Chondrocyte (in vitro differentiated cells): ENCODE measurements around the gene ANKMY1. TPM values are rescaled to one million over a fixed set of nuclear protein-coding genes. Genes with fewer than 3 reads are reported as not detected.
A peak's percentile ranks its signal among the peaks of the same experiment; 100 is the strongest.

Source experiments
- DNase-seq: peaks from one replicate; pipeline ENCODE4 v3.0.0; 2021; ENCODE audit warnings: mixed read lengths, low spot score
- H3K27ac Mint-ChIP-seq: one replicate; pipeline ENCODE4 v1.8.0; 2021; ENCODE audit warnings: mild to moderate bottlenecking, moderate library complexity, mixed read lengths; ENCODE audit not compliant: unreplicated experiment
- H3K27me3 Mint-ChIP-seq: 2 replicates; pipeline ENCODE4 v1.8.0; 2021; ENCODE audit warnings: low read depth, mixed read lengths
- H3K36me3 Mint-ChIP-seq: 2 replicates; pipeline ENCODE4 v1.8.0; 2021; ENCODE audit warnings: low read depth, mixed read lengths
- H3K4me1 Mint-ChIP-seq: 2 replicates; pipeline ENCODE4 v1.8.0; 2021; ENCODE audit warnings: low read depth, mild to moderate bottlenecking, mixed read lengths
- H3K4me3 Mint-ChIP-seq: one replicate; pipeline ENCODE4 v1.8.0; 2021; ENCODE audit warnings: mild to moderate bottlenecking, moderate library complexity, mixed read lengths; ENCODE audit not compliant: unreplicated experiment
- H3K9me3 Mint-ChIP-seq: 2 replicates; pipeline ENCODE4 v1.8.0; 2021; ENCODE audit warnings: low read depth, mixed read lengths
- total RNA-seq: library from RNA; stranded (reverse); gene quantifications from 3 replicates; pipeline ENCODE4 v1.2.1, GENCODE V29; 2021
- TF ChIP-seq, protein P1 (sequence below): fragments of 200-600 bp; sonication (generic); IDR thresholded peaks from 2 replicates; pipeline ENCODE4 v1.5.0; 2021; ENCODE audit warnings: antibody characterized with exemption, mild to moderate bottlenecking, moderate library complexity

The ANKMY1 gene
- total RNA-seq, 1 donor from 2014 or later, result 10.8 TPM

DNA sequence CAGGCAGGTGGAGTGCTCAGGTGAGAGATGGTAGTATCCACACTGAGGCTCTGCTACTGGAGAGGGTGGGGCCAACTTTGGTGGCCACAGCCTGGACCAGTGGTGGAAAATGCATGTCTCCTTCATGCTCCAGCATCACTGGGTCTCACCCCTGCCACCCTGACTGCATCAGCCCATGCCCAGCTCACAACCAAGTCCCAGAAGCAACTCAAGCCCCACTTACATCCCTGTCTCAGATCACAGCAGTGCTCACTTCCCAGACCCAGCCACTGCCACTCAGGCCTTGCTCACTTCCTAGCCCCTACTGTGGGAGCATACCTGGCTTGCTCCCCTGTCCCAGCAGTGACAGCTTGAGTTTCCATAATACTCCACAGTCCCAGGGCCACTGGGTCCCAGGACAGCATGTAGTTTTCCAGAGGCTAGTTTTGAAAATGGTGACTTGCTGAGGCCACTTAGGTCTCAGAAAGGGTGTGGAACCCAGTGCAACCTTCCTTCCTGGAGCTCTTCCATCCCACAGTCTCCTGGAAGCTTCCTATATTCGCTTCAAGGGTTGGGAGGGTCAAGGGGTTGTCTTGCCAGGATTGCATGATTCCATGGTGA is 63.5 kb downstream of the ANKMY1 start:
- TF ChIP-seq, protein P1, sequence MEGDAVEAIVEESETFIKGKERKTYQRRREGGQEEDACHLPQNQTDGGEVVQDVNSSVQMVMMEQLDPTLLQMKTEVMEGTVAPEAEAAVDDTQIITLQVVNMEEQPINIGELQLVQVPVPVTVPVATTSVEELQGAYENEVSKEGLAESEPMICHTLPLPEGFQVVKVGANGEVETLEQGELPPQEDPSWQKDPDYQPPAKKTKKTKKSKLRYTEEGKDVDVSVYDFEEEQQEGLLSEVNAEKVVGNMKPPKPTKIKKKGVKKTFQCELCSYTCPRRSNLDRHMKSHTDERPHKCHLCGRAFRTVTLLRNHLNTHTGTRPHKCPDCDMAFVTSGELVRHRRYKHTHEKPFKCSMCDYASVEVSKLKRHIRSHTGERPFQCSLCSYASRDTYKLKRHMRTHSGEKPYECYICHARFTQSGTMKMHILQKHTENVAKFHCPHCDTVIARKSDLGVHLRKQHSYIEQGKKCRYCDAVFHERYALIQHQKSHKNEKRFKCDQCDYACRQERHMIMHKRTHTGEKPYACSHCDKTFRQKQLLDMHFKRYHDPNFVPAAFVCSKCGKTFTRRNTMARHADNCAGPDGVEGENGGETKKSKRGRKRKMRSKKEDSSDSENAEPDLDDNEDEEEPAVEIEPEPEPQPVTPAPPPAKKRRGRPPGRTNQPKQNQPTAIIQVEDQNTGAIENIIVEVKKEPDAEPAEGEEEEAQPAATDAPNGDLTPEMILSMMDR, result no peak
- Mint-ChIP-seq H3K27me3 (no peaks in the 10 kb centered on the region), H3K4me1 (no peaks in the 10 kb centered on the region), H3K27ac (no peak overlapping the region), H3K9me3 (peaks cover 37% of the 10 kb centered on the region), H3K4me3 (no peak overlapping the region), H3K36me3 (peaks cover 22% of the 10 kb centered on the region)
- no peak for DNase-seq

DNA sequence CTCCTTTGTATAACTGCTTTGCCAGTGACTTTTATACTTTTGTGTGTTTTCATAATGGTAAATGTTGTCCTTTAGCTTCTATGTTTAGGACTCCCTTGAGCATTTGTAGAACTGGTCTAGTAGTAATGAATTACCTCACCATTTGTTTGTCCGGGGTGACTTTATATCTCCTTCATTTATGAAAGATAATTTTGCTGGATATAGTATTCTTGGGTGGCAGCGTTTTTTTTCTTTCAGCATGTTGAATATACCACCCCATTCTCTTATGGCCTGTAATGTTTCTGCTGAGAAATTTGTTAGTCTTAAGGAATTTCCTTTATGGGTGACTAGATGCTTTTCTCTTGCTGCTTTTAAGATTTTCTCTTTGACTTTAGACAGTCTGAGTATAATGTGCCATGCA is 66.3 kb downstream of the ANKMY1 start:
- Mint-ChIP-seq H3K9me3 (peaks cover 58% of the 10 kb centered on the region), H3K4me3 (no peak overlapping the region), H3K4me1 (no peaks in the 10 kb centered on the region), H3K36me3 (peaks cover 21% of the 10 kb centered on the region), H3K27ac (no peak overlapping the region), H3K27me3 (no peaks in the 10 kb centered on the region)
- TF ChIP-seq, protein P1, result no peak
- DNase-seq, result no peak

DNA sequence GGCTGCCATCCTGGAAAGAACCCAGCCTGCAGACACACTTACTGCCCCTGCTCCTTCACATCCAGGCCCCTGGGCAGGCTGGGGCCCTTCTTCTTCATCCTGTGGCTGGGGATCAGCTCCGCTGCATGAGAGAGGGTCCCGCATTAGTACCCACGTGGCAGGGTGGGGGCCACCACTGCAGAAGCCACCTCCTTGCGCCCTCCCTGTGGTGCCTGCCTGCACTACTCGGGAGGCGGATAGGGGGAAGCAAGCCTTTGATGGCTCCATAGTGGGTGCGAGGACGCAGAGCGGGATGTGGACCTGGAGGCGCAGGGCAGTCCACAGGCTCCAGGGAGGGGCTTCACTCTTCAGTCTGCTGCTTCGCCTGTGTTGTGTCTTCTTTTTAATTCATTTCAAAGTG is 75.6 kb downstream of the ANKMY1 start:
- TF ChIP-seq, protein P1, result no peak

DNA sequence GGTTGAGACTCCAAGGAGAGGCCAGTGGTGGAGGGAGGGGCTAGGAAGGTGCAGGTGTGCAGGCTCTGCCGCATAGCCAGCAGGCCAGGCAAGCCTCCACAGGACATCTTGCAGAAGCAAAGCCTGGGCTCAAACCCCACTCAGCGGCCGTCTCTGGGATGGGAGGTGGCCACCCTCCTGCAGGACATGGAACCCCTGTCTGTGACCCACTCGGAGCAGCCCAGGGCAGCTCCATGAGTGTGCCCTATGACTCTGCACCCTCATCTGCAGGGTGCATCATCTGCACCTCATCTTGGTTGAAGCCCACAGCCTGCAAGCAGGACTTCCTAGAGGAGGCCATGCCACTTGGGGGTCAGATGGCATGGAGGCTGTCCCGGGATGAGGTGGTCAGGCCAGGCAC is 76.1 kb downstream of the ANKMY1 start:
- H3K27ac Mint-ChIP-seq, result no peak overlapping the region
- H3K9me3 Mint-ChIP-seq, result no peaks in the 10 kb centered on the region
- DNase-seq, result peak; percentile 81
- TF ChIP-seq, protein P1, result no peak
- H3K4me3 Mint-ChIP-seq, result no peak overlapping the region
- H3K36me3 Mint-ChIP-seq, result peaks cover 1% of the 10 kb centered on the region
- H3K4me1 Mint-ChIP-seq, result no peaks in the 10 kb centered on the region
- H3K27me3 Mint-ChIP-seq, result no peaks in the 10 kb centered on the region

More for the DNA sequence above, 75.6 kb downstream of the ANKMY1 start:
- peaks cover 4% of the 10 kb centered on the region for H3K9me3 Mint-ChIP-seq
- peak; percentile 77 for DNase-seq
- H3K36me3 Mint-ChIP-seq, result peaks cover 3% of the 10 kb centered on the region
- no peaks in the 10 kb centered on the region for H3K27me3 Mint-ChIP-seq
- H3K27ac Mint-ChIP-seq, result no peak overlapping the region
- no peaks in the 10 kb centered on the region for H3K4me1 Mint-ChIP-seq
- H3K4me3 Mint-ChIP-seq, result no peak overlapping the region

DNA sequence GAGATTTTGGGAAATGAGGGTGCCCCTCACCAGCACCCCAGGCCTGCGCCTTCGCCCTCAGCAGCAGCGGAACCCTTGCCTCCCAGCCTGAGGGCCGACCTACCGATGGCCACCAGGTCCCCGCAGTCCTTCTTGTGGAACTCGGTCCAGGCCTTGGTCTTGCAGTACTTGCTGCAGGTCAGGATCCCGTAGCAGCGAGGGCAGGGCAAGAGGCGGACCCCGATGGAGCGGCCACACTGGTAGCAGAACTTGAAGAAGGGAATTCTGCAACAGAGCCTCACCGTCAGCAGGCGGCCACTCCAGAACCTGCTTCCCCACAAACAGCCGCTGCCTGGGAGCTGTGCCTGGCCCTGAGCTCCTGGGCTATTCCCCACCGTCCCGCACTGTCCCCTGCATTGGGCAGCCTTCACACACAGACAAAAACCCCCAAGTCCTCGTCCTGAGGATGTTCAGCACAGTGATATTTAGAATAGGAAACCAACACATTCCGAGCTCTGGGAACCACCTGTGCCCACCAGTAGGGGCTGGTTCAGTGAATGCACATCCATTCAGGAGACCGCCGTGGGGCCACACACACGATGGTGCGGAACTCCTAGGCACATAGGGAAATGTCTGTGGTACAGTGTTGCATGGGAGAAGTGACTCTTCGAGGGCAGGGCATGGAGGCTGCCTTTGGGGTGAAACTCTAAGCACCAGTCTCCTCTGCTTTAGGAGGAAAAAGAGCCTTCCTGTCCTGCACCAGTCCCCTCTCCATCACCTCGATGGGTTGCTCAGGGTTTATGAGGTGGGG is 76.8 kb downstream of the ANKMY1 start:
- H3K9me3 Mint-ChIP-seq, result peaks cover 4% of the 10 kb centered on the region
- DNase-seq, result peak; percentile 93
- H3K27me3 Mint-ChIP-seq, result no peaks in the 10 kb centered on the region
- TF ChIP-seq, protein P1, result no peak
- no peaks in the 10 kb centered on the region for H3K4me1 Mint-ChIP-seq
- no peak overlapping the region for H3K27ac Mint-ChIP-seq
- H3K4me3 Mint-ChIP-seq, result no peak overlapping the region
- peaks cover 2% of the 10 kb centered on the region for H3K36me3 Mint-ChIP-seq
